ENCODE data around the gene KIF5C.

DNA sequence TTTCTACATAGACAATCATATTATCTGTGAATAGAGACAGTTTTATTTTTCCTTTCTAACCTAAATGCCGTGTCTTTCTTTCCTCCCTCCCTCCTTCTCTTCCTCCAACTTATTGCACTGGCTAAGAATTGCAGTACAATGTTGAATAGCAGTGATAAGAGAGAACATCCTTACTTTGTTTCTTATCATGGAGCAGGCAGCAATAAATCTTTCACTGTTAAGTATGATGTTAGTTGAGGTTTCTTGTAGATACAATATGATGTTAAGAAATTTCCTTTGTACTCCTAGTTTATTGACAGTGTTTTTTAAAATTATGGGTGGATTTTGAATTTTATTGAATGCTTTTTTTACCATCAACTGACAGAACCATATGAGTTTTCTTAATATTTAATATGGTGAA, 169.5 kb downstream of the KIF5C start:
- TF ChIP-seq, protein P1, sequence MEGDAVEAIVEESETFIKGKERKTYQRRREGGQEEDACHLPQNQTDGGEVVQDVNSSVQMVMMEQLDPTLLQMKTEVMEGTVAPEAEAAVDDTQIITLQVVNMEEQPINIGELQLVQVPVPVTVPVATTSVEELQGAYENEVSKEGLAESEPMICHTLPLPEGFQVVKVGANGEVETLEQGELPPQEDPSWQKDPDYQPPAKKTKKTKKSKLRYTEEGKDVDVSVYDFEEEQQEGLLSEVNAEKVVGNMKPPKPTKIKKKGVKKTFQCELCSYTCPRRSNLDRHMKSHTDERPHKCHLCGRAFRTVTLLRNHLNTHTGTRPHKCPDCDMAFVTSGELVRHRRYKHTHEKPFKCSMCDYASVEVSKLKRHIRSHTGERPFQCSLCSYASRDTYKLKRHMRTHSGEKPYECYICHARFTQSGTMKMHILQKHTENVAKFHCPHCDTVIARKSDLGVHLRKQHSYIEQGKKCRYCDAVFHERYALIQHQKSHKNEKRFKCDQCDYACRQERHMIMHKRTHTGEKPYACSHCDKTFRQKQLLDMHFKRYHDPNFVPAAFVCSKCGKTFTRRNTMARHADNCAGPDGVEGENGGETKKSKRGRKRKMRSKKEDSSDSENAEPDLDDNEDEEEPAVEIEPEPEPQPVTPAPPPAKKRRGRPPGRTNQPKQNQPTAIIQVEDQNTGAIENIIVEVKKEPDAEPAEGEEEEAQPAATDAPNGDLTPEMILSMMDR (IDR thresholded peaks at IDR 0.05): no peak
- no peak for TF ChIP-seq EZH2 (IDR thresholded peaks at IDR 0.05; ENCODE audit: borderline replicate concordance, insufficient read depth, low read depth, low read length, poor library complexity, severe bottlenecking)

Data from B cell (primary cell).